GM18870 (cell line): ENCODE measurements around the gene SLC23A2.
"Not testable (repeated sequence)": the region's sequence is repeated elsewhere in the genome, so short reads cannot be mapped to it uniquely, and the experiment has no call there.

Experiments used
- ATAC-seq: cut with Tn5 transposase; IDR thresholded peaks from one replicate; pipeline ENCODE4 v1.9.1; 2021; ENCODE audit warnings: moderate library complexity; ENCODE audit not compliant: unreplicated experiment

SLC23A2 gene

DNA sequence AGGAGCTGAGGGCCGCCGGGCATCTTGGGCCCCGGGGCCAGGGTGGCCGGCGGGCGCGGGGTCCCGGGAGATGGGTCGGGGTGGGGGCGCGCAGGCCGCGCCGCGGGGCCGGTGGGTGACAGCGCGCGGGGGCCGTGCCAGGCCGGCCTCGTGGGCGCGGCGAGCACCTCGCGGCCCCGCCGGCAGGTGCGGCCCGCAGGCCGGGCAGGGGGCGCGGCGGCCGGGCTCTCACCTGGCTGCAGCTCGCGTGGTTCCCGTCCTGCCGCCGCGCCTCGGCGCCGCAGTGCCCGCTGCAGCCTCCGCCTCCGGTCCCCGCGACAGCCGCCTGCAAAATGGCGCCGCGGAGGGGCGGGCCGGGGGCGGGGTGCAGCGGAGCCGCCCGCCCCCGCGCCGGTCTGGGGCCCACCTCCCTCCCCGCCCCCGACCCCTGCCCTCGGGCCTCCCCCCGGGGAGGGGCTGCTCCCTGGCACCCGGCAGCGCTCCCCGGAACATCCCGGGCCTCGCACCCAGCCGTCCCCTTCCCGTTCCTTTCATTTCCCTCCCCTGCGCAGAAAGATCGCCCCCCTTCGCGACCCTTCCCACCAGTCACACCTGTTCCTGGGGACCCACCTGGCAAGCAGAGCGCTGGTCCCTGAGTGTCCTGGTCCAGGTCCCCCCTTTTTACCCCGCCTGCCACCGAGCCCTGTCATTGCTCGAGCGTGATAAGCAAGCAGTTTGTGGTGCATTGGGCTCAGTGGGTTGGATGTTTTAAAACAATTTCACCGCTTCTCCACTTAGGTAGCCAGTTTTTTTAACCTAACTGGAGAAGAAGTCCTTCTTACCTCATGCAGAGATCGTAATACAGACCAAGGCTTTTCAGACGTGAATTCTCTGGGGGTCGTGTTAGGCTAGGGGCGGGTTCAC is at the start of gene SLC23A2:
Gene SLC23A2, minus strand, starts transcription at position 337 of the 903 bp plus-strand sequence. CDS start 68,948 bp downstream, outside the sequence.
- ATAC-seq, result no peak

DNA sequence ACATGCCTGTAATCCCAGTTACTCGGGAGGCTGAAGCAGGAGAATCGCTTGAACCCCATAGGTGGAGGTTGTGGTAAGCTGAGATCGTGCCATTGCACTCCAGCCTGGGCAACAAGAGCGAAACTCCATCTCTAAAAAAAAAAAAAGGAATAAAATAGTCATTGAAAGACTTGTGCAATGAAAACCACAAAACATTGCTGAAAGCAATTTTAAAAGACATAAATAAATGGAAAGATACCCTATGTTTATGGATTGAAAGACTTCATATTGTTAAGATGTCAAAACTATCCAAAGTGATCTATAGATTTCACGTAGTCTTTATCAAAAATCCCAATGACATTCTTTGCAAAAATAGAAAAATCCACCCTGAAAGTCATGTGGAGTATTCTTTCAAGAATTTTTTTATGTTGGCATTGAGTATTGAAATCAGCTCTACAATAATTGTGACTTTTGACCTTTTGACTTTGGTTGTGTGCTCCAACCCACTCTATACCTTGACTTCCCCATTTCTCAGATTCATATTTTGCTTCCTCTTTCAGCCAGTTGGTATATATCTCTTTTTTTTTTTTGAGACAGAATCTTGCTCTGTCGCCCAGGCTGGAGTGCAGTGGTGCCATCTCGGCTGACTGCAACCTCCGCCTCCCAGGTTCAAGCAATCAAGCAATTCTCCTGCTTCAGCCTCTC is 45.5 kb upstream of the SLC23A2 start:
- ATAC-seq, result no peak

GRCh38 chr20:5045906-5046305 is 44.6 kb upstream of the SLC23A2 start:
- ATAC-seq, result no peak

DNA sequence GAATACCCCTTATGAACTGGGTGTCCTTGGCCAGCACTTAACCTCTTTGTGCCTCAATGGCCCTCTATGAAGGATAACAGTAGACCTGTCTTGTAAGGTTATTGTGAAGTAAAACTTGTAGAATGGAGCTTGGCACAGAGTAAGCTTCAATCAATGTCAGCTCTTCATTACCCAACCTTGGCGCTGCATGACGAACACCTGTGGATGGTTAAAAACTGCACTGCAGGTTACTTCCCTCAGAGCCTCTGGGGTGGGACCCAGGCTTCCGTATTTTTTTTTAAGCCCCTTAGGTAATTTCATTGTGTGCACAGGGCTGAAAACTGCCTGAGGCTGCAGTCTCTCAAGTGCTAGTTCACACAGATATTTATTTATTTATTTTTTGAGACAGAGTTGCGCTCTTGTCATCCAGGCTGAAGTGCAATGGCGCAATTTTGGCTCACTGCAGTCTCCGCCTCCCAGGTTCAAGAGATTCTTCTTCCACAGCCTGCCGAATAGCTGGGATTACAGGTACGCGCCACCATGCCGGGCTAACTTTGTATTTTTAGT is 42.8 kb upstream of the SLC23A2 start:
- no peak for ATAC-seq

DNA sequence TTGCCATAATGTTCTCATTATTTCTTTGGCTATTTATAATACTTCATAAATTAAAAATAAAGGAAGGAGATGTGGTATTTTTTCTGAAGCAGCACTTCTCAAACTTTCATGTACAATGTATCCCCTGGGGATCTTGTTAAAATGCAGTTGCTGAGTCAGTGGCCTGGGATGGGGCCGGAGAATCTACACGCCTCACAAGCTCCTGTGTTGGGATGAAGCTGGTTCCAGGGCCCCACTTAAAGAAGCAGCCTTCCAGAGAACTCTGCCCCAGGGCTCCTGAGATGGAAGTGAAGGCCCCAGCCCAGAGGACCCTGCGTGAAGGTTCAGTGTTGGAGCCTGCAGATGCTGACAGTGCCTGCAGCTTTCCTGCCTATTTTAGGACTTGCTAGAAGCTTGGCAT is 40.1 kb upstream of the SLC23A2 start:
- ATAC-seq, result no peak

DNA sequence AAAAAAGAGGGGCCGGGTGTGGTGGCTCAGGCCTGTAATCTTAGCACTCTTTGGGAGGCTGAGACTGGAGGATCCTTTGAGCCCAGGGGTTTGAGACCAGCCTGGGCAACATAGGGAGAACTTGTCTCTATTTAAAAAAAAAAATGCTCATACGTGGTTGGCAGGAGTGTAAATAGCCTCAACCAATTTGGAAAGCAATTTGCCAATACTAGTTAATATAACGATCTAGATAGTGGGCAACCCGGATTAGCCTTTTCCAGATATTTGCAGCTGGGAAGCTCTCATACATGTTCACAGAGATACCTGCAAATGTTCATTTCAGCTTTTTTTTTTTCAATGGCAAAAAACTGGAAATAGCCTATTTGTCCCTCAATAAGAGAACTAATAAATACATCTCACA is 39.0 kb upstream of the SLC23A2 start:
- no peak for ATAC-seq

- ATAC-seq, result no peak
These were observed 38.6 kb upstream of the SLC23A2 start for GRCh38 chr20:5039889-5040288.

GRCh38 chr20:5039255-5039657 is 37.9 kb upstream of the SLC23A2 start:
- no peak for ATAC-seq

DNA sequence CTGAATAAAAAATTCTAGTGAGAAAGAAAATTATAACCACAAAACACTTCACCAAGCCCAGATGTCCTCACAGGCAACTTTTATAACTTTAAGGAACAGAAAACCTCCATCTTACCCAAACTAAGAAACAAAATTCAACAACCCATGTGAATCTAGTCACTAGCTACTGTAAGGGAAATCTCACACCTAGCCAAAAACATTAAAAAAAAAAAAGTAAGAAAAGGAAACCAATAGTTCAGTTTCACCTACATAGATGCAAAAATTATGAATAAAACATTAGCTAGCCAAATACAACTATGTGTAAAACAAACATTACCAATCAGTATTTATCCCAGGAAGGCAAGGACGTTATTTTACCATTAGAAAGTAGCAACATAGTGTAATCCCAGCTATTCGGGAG is 35.5 kb upstream of the SLC23A2 start:
- no peak for ATAC-seq

DNA sequence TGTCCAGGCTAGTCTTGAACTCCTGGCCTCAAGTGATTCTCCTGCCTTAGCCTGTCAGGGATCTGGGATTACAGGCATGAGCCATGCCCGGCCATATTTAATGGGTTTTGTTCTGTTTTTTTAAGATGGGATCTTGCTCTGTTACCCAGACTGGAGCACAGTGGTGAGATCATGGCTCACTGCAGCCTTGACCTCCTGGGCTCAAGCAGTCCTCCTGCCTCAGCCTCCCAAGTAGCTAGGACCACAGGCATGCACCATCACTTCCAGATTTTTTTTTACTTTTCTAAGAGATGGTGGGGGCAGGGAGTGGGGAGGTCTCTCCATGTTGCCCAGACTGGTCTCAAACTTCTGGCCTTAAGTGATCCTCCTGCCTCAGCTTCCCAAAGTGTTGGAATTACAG is 34.2 kb upstream of the SLC23A2 start:
- ATAC-seq, result not testable (repeated sequence)

DNA sequence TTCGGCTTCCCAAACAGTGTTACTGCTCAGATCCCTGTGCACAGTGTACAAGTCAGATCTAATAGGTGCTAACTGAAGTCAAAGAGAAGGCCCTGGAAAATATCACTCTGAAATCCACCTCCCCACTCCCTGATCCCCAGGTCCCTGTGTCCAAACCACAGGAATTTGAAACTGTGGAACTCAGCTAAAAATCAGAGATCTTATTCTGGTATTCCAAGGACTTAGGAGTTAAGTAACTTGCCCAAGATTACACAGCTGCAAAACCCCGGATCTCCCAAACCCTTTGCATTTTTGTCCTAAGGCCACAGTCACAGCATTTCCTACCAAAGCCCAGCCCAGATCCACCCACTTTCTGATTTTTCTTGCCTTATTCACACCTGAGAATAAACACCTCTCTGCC is 32.3 kb upstream of the SLC23A2 start:
- no peak for ATAC-seq

DNA sequence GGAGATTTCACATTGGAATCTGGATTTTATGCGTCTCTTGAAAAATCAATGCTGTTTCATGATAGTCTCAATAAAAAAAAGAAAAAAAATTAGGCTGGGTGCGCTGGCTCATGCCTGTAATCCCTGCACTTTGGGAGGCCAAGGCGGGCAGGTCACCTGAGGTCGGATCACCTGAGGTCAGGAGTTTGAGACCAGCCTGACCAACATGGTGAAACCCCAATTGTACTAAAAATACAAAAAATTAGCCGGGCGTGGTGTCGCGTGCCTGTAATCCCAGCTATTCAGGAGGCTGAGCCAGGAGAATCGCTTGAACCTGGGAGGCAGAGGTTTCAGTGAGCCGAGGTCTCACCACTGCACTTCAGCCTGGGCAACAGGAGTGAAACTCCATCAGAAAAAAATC is 30.4 kb upstream of the SLC23A2 start:
- not testable (repeated sequence) for ATAC-seq

GRCh38 chr20:5031206-5031557 is 29.9 kb upstream of the SLC23A2 start:
- no peak for ATAC-seq

DNA sequence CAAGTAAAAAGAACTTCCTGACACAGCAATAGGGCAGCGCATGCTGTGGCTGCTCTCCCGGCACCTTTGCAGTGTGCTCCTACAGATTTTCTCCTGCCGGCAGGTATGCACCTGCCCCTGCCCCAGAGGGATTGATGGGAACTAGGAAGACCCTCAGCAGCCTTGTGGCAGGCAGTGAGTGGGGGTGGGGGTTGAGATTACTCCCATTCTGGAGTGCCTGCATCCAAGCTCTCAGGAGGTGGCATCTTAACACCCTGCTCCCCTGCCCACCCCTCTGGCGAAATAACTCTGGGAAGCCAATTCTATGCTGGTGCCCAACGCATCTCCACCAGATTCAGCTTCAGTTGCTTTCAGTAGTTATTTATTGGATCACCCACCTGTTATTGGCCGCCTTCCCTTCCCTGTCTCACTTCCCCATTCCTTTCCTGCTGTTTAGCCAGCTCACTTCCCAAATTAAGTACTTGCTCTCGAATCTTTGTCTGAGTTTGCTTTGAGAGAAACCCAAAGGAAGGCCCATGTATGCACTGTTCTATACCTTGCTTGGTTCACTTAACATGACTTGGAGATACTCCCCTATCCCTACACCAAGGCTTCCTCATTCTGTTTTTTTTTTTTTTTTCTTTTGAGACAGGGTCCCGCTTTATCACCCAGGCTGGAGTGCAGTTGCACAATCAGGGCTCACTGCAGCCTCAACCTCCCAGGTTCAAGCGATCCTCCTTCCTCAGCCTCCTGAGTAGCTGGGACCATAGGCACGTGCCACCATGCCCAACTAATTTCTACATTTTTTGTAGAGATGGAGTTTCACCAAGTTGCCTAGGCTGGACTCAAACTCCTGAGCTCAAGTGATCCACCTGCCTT is 29.3 kb upstream of the SLC23A2 start:
- no peak for ATAC-seq

DNA sequence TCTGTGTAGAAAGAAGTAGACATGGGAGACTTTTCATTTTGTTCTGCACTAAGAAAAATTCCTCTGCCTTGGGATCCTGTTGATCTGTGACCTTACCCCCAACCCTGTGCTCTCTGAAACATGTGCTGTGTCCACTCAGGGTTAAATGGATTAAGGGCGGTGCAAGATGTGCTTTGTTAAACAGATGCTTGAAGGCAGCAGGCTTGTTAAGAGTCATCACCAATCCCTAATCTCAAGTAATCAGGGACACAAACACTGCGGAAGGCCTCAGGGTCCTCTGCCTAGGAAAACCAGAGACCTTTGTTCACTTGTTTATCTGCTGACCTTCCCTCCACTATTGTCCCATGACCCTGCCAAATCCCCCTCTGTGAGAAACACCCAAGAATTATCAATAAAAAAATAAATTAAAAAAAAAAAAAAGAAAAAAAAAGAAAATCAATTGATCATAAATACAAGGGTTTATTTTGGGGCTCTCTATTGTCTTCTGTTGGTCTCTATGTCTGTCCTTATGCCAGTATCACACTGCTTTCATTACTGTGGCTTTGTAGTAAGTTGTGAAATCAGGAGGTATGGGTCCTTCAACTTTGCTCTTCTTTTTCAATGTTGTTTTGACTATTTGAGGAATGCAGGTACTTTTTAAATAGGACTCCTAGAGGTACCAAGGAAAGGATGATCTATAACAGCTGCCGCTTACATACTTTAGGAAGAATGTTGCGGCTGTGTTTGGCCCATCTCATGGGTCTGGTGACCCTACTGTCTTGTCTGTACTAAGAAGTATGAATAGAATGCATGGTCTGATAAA is 27.1 kb upstream of the SLC23A2 start:
- ATAC-seq, result not testable (repeated sequence)

DNA sequence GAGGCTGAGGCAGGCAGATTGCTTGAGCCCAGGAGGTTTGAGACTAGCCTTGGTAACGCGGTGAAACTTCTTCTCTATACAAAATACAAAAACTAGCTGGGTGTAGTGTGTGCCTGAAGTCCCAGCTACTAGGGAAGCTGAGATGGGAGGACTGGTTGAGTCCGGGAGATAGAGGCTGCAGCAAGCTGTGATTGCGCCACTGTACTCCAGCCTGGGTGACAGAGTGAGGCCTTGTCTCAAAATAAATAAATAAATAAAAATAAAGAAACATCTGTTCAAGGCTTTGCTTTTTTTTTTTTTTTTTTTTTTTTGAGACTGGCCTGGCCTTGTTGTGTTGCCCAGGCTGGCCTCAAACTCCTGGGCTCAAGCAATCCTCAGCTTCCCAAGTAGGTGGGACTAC is 23.7 kb upstream of the SLC23A2 start:
- no peak for ATAC-seq

DNA sequence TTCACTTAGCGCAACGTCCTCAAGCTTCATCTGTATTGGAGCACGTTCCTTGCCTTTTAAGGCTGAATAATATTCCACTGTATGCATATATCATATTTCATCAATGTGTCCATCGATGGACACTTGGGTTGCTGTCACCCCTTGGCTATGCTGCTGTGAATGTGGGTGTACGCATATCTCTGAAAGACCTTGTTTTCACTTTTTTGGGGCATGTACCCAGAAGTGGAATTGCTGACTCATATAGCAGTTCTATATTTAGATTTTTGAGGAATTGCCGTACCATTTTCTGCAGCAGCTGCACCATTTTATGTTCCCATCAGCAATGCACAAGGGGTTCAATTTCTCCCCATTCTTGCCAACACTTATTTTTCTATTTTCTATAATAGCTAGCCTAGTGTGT is 22.8 kb upstream of the SLC23A2 start:
- ATAC-seq, result no peak

DNA sequence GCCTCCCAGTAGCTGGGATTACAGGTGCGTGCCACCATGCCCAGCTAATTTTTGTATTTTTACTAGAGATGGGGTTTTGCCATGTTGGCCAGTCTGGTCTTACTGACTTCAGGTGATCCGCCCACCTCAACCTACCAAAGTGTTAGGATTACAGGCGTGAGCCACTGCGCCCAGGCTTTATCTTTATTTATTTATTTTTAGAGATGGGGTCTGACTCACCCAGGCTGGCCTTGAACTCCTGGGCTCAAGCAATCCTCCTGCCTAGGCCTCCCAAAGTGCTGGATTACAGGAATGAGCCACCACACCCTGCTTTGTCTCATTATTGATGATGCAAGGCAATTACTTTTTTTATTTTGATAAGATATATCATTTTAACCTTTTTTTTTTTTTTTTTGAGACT is 21.9 kb upstream of the SLC23A2 start:
- ATAC-seq, result not testable (repeated sequence)

DNA sequence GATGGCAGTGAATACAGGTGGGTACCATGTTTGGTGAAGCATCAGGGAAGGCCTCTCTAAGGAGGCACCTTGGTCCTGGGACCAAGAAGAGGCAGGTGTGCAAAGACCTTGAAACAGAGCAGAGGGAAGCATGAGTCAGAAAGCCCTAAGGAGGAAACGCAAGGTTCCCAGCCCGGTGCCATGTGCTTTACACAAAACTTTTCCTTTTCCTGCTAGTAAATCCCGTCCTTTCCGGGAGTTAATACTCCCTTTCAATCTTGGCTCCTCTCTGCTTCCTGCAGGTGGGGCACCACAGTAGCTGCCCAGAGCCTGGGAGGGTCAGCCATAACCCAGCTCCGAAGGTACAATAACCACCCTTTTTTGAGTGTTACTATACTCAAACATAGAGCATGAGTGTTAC is 19.4 kb upstream of the SLC23A2 start:
- ATAC-seq, result no peak
